Natural killer cell (primary cell): ENCODE measurements around the gene COL25A1. TPM values are rescaled to one million over a fixed set of nuclear protein-coding genes. Genes with fewer than 3 reads are reported as not detected.

Source experiments
- ATAC-seq, 3 donors: fragments of 150-1000 bp in 2 of 3; fragments of 200-7000 bp in 1 of 3; cut with Tn5 transposase; 1 replicate in 1 of 3; 2 replicates in 2 of 3; pipeline ENCODE4 v1.10.0; 2021; ENCODE audit warnings: mild to moderate bottlenecking in 2 of 3, moderate library complexity in 2 of 3
- DNase-seq, 2 donors: peaks; one replicate each; pipeline versions ENCODE4 v3.0.0 to v3.0.0-alpha.2; 2013 to 2021; ENCODE audit warnings: mixed read lengths in 1 of 2
- H3K27ac ChIP-seq: one replicate; pipeline ENCODE4 v1.5.1; 2013; ENCODE audit warnings: mild to moderate bottlenecking, low read length
- H3K27me3 ChIP-seq: one replicate; pipeline ENCODE4 v1.6.1; 2013; ENCODE audit warnings: low read length; ENCODE audit not compliant: control insufficient read depth, insufficient read depth
- H3K36me3 ChIP-seq: one replicate; pipeline ENCODE4 v1.6.1; 2013; ENCODE audit warnings: low read length; ENCODE audit not compliant: control insufficient read depth, insufficient read depth
- H3K4me1 ChIP-seq: one replicate; pipeline ENCODE4 v1.6.1; 2013; ENCODE audit warnings: low read length; ENCODE audit not compliant: control insufficient read depth, insufficient read depth
- H3K4me3 ChIP-seq: one replicate; pipeline ENCODE4 v1.5.1; 2013; ENCODE audit warnings: low read length
- H3K9me3 ChIP-seq: one replicate; pipeline ENCODE4 v1.6.1; 2013; ENCODE audit warnings: low read length; ENCODE audit not compliant: control insufficient read depth, insufficient read depth
- H3K27ac Mint-ChIP-seq, 2 donors: one replicate each; pipeline ENCODE4 v1.8.0; 2022; ENCODE audit warnings: mild to moderate bottlenecking in 2 of 2, mixed read lengths in 2 of 2, moderate library complexity in 1 of 2
- H3K27me3 Mint-ChIP-seq, 2 donors: one replicate each; pipeline ENCODE4 v1.8.0; 2022; ENCODE audit warnings: low read depth in 2 of 2, mixed read lengths in 2 of 2
- H3K36me3 Mint-ChIP-seq: one replicate; pipeline ENCODE4 v1.8.0; 2022; ENCODE audit warnings: mixed read lengths
- H3K4me1 Mint-ChIP-seq, 2 donors: one replicate each; pipeline ENCODE4 v1.8.0; 2022; ENCODE audit warnings: mixed read lengths in 2 of 2
- H3K4me3 Mint-ChIP-seq: one replicate; pipeline ENCODE4 v1.8.0; 2022; ENCODE audit warnings: mild to moderate bottlenecking, moderate library complexity, mixed read lengths
- H3K9me3 Mint-ChIP-seq, 2 donors: one replicate each; pipeline ENCODE4 v1.8.0; 2022; ENCODE audit warnings: mixed read lengths in 2 of 2
- CTCF ChIP-seq: fragments of 200-600 bp; IDR thresholded peaks from one replicate; pipeline ENCODE4 v1.8.0; 2022; ENCODE audit warnings: antibody characterized with exemption
- whole genome bisulfite sequencing: methylation state at CpG from one replicate; pipeline ENCODE4 v1.1.7; 2013; ENCODE audit warnings: missing lambda C conversion rate; ENCODE audit not compliant: insufficient coverage; 5-methylcytosine and 5-hydroxymethylcytosine counted together
- intact Hi-C: fragments of 100-400 bp; cut with micrococcal nuclease; formaldehyde crosslinking; loops from one replicate; pipeline ENCODE4 v1.14.2; 2022
- total RNA-seq, 4 donors: library from RNA; stranded (reverse); fragments of 120-200 nt in 1 of 4; gene quantifications; one replicate each; pipeline versions ENCODE4 v1.2.3 to v1.2.4, GENCODE V29; 2013 to 2022

The COL25A1 gene
- total RNA-seq, 3 donors from 2014 or later (not counting 1 experiment from before 2014, with no cell fraction given), result 0.08 TPM; not detected in 2

DNA sequence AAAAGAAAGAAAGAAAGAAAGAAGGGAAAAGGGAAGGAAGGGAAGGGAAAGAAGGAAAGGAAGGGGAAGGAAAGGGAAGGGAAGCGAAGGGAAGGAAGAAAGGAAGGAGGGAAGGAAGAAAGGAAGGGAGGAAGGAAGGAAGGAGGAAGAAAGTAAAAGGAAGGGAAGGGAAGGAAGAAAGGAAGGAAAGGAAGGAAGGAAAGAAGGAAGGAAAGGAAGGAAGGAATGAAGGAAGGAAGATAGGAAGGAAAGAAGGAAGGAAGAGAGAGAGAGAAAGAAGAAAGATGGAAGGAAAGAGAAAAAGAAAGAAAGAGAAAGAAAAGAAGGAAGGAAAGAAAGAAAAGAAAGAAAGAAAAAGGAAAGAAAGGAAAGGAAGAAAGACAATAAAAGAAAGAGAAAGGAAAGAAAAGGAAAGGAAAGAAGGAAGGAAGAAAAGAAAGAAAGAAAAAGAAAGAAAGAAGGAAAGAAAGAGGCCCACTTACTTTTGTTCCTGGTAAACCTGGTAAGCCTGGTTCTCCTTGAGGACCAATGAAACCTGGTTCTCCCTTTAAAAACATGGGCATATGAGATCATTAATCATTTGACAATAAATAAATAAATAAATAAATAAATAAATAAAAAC is 433.7 kb downstream of the COL25A1 start:
- H3K27me3 ChIP-seq, result no peaks in the 10 kb centered on the region
- Mint-ChIP-seq H3K27ac (no peak overlapping the region), H3K36me3 (no peaks in the 10 kb centered on the region), H3K4me1 (no peaks in the 10 kb centered on the region), H3K9me3 (no peaks in the 10 kb centered on the region), H3K4me3 (no peak overlapping the region), H3K27me3 (peaks cover 0 to 10% of the 10 kb centered on the region in 2 donors)
- 88% methylated on average over 1 of the region's 1 CpG for WGBS
- no peak for TF ChIP-seq CTCF
- H3K36me3 ChIP-seq, result no peaks in the 10 kb centered on the region
- ATAC-seq (no peak), DNase-seq (no peak)
- H3K4me1 ChIP-seq, result no peaks in the 10 kb centered on the region
- no peaks in the 10 kb centered on the region for H3K9me3 ChIP-seq
- H3K27ac ChIP-seq, result no peak overlapping the region
- intact Hi-C loops, result no loop called here
- H3K4me3 ChIP-seq, result no peak overlapping the region

- Mint-ChIP-seq H3K9me3 (no peaks in the 10 kb centered on the region), H3K4me1 (no peaks in the 10 kb centered on the region), H3K27me3 (peaks cover 0 to 10% of the 10 kb centered on the region in 2 donors), H3K36me3 (no peaks in the 10 kb centered on the region), H3K27ac (no peak overlapping the region), H3K4me3 (no peak overlapping the region)
- Histone ChIP-seq H3K27ac (no peak overlapping the region), H3K9me3 (no peaks in the 10 kb centered on the region), H3K4me1 (no peaks in the 10 kb centered on the region), H3K27me3 (no peaks in the 10 kb centered on the region), H3K4me3 (no peak overlapping the region), H3K36me3 (no peaks in the 10 kb centered on the region)
- TF ChIP-seq CTCF, result no peak
- DNase-seq, result no peak
- intact Hi-C loops, result no loop called here
- no peak for ATAC-seq
Observed at GRCh38 chr4:108867476-108867875, 435.0 kb downstream of the COL25A1 start.

- WGBS, result 63% methylated on average over 1 of the region's 2 CpGs
- Mint-ChIP-seq H3K4me1 (no peaks in the 10 kb centered on the region), H3K9me3 (peaks cover 0 to 2% of the 10 kb centered on the region in 2 donors), H3K27me3 (peaks cover 0 to 4% of the 10 kb centered on the region in 2 donors), H3K36me3 (no peaks in the 10 kb centered on the region), H3K27ac (no peak overlapping the region), H3K4me3 (no peak overlapping the region)
- Histone ChIP-seq H3K4me1 (no peaks in the 10 kb centered on the region), H3K27me3 (no peaks in the 10 kb centered on the region), H3K36me3 (no peaks in the 10 kb centered on the region), H3K4me3 (no peak overlapping the region), H3K9me3 (no peaks in the 10 kb centered on the region), H3K27ac (no peak overlapping the region)
- ATAC-seq, result no peak
- no peak for DNase-seq
- intact Hi-C loops, result no loop called here
- TF ChIP-seq CTCF, result no peak
Observed at GRCh38 chr4:108861334-108861733, 441.1 kb downstream of the COL25A1 start.

DNA sequence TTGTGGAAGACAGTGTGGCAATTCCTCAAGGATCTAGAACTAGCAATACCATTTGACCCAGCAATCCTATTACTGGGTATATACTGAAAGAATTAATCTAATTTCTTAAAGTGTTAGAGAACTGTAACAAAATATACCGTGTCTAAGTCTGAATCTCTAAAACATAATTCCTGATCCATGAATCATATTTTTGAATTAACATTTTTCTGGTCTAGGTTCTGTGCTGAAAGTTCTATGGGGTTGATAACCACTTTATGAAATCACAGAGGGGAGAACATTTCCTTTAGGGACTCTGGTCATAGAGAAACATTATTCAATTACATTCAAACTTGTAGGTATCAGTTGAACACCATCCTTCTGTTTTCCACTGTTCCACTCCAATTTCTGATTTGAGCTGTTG is 447.7 kb downstream of the COL25A1 start:
- no peaks in the 10 kb centered on the region for H3K36me3 Mint-ChIP-seq
- H3K9me3 ChIP-seq, result no peaks in the 10 kb centered on the region
- no peak for ATAC-seq
- peaks cover 0 to 4% of the 10 kb centered on the region in 2 donors for H3K27me3 Mint-ChIP-seq
- no peaks in the 10 kb centered on the region for H3K9me3 Mint-ChIP-seq
- no peak overlapping the region for H3K4me3 Mint-ChIP-seq
- no peak overlapping the region for H3K4me3 ChIP-seq
- no peaks in the 10 kb centered on the region for H3K27me3 ChIP-seq
- intact Hi-C loops, result no loop called here
- no peak for DNase-seq
- no peak overlapping the region for H3K27ac ChIP-seq
- no peak overlapping the region for H3K27ac Mint-ChIP-seq
- no CpG with 5 or more reads among the region's 1 CpG for WGBS
- no peaks in the 10 kb centered on the region for H3K36me3 ChIP-seq
- TF ChIP-seq CTCF, result no peak
- no peaks in the 10 kb centered on the region for H3K4me1 Mint-ChIP-seq
- no peaks in the 10 kb centered on the region for H3K4me1 ChIP-seq
